GM21723 (cell line): ENCODE results near the gene KCTD17.

Experiments used
- ATAC-seq: cut with Tn5 transposase; IDR thresholded peaks from one replicate; pipeline ENCODE4 v1.9.1; 2021; ENCODE audit warnings: mild to moderate bottlenecking, moderate library complexity; ENCODE audit not compliant: unreplicated experiment

Gene KCTD17

DNA sequence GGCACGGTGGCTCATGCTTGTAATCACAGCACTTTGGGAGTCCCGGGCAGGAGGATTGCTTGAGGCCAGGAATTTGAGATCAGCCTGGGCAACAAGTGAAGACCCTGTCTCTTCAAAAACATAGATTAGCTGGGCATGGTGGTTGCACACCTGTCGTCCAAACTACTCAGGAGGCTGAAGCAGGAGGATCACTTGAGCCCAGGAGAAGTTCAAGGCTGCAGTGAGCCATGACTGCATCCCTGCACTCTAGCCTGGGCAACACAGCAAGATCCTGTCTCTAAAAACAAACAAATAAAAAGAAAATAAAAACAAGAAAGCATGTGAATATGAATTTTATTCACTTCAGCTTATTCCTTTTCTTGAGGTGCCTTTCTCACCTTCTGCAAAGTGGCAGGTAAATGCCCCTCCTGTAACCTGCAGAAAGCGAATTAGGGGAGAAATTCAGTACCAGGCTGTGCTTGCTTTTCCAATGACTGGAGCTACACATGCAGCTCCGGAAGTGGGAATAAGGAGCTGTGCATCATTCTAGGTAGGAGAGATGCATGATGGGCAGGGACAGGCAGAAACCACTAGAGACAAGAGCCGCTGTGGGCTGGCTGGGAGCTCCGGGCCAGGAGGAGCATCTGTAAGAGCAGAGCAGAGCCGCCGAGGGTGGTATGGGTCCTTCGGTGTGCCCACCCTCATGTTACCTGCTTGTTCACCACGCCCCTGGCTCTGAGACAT is 14.7 kb upstream of the KCTD17 start:
- ATAC-seq: no peak

DNA sequence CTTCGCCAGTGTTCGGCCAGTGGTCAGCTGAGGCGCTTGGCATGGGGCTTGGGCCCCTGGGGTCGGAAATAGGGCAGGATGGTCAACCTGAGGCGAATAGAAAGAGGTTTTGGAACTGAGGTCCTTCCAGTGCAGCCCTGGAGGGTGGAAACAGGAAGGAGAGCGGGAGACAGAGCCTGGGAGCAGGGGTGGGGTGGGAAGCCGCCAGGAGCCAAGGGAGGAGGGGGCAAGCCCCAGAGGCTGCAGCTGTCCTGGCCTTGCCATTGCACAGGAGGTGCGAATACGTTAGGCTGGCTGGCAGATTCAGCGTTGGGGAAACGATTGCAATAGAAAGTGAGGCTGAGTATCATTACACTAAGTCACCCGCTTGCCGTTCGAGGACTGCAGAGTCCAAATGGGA is 13.9 kb upstream of the KCTD17 start:
- no peak for ATAC-seq

DNA sequence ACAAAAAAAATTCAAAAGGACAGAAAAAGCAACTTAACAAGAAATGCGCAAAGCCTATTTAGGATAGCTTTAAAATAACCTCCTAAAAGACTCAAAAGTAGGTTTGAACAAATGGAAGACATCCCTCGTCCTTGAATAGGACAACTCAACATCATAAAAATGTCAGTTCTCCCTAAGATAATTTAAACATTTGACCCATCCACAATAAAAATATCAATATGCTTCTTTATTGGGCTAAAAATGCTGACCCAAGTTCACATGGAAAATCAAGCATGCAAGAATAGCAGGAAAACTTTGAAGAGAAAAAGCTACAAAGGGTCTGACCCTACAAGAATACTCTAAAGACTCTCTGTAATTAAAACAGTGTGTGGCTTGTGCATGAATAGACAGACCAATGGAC is 12.1 kb upstream of the KCTD17 start:
- no peak for ATAC-seq

DNA sequence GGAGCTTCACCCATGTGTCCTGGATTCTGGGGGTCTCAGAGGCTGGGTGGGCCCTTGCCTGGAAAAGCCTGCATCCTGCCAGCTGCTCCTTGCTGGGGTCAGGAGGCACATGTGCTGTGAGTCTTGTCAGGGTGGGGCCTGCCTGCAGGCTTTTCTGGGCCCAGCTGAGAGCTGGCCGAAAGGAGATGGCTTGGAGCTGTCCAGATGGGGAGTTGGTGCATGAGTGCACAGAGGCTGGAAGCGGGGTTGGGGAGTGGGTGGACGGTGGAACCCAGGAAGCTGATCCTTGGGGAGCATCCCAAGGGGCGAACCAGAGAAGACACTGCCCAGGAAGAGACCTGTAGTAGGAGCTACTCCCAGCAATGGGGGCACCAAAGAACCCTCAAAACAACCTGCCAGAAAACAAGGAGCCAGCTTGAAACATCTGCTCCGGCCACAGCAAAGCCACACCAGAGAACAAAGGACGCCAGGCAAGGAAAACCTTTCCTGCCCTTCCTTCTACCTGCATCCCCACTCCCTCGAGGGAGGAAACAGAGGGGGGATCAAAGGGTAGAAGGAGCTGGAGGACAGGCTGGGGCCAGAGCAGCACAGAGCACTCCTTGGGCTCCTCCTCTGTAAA is 8.2 kb upstream of the KCTD17 start:
- no peak for ATAC-seq

DNA sequence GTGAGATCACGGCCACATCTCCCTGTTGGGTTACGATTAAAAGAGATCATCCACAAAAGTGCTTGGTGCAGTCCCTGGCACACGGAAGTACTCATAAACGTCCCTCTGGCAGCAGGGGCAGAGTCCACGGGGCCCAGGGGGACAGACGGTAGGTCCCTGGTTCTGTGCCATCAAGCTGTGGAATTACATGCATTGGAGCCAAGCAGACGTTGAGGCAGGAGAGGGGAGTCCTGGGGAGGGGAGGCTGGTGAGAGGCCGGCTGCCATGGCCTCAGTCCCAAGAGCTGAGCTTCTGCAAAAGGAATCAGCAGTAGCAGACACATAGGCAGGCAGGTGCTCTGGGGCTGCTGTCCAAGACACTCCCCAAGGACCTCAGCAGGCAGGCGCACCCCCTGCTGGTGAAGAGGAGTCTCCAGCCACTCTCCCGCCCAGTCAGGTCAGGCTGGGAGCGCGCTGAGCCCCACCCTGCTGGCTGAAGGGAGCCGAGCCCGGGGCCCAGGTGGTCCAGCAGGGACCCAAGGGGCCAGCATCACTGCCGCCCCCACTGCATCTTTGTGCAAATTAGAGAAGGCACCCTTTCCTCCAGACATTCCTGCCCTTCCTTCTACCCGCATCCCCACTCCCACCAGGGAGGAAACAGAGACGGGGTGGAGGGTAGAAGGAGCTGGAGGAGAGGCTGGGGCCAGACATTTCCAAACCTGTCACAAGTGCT is 7.6 kb upstream of the KCTD17 start:
- ATAC-seq: no peak

DNA sequence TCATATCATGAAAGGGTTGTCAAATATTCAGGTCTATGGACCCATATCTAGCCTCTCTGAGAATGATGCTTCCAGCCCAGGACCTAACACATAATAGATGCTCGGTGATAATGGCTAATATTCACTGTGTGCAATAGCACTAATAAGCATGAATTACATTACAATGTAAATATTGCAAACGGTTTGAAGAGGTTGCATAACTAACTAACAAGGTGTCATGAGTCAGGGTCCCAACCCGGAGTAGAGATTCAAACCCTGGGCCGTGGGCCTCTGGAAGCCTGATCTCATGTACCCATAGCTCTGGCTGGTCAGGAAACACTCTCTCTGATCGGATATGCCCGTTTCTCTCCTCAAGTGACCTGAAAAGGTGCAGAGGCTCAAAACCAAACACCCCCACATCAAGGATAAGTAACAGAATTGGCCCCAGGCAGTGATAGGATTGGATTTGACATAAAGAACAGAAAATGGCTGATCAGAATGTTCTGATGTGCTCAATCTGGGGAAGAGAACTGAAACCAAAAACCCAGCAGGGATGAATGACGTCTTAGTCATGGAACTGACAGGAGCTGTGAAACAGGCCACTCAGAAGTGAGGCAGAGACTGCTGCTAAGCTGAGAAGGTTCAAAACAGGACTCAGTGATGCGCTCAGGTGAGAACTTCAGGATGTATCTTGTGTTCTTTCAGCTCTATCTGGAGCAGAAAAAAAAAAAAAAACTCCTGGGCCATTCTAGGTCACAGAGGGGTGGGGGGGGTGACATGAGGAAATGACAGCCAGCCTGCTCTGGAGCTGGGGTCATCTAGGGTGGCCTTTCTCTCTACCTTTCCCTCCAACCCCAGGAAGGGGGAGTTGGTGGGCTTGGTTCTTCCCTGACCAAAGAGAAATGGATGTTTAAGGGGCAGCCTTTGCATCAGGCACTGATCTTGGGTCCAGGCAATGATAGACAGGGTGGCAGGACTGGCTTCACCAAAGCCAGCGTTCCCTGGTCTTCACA is 6.6 kb upstream of the KCTD17 start:
- ATAC-seq: no peak

DNA sequence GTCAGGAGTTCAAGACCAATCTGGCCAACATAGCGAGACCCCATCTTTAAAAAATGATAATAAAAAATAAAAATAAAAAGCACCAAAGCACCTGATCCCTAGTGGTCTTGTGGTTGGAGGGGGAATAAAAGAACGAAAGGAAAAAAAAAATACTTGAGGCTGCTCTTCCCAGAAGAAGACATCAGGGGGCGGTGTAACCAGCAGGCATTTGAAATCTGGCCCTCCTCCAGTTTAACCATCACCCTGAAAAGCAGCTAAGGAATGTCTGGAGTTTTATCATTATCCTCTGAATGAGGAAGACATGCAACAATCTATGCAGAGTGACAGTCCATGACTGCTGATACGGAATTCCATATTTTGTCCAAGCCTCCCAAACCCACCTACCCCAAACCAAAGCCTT is 5.6 kb upstream of the KCTD17 start:
- ATAC-seq: no peak

DNA sequence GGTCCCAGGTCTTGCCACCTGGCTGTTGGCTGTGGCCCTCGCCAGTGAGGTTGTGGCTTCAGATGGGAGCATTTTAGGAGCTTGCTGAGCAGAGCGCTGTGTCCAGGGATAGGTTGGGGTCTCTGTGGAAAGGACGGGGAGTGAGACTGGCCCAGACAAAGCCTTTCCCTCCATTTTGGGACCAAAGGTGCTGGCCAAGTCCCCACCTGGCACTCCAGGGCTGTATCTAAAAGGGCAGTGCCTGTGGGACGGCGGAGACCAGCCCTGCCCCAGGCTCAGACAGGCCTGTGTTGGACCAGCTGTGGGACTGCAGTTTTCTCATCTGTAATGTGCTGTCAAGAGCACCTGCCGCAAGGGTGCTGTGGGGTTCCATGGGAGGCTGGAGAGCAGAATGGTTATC is 5.0 kb upstream of the KCTD17 start:
- ATAC-seq: no peak

DNA sequence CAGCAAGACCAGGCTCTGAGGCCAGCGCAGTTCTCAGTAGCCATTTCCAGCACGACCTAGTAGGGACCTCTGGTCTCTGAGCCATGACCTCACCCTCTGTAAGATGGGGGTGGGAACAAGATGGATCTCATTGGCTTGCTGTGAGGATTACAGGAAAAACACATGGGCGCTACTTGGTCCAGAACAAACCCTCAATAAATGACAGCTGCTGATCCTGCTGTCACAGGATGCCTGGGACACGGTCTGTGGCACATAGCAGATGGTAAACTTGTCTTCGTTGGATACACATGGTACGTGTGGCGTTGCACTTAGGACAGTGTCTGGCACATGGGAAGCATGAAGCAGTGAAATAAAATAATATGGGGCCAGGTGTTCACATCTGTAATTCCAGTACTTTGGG is 4.5 kb upstream of the KCTD17 start:
- no peak for ATAC-seq

DNA sequence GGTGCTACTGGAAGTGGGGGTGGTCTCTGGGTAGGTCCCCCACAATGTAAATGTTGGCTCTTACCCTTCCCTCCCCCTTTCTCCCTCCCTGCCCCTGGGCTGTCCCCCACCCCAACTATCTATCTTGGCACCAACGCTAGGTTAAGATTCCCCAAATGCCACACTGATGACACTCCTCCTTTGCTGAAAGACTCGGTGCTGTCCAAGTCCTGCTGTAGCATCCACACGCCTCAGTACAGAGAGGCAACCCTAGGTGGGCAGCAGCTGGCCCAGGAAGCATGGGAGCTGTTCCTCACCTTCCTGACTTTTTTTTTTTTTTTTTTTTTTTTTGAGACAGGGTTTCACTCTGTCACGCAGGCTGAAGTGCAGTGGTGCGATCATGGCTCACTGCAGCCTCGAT is 3.4 kb upstream of the KCTD17 start:
- no peak for ATAC-seq

DNA sequence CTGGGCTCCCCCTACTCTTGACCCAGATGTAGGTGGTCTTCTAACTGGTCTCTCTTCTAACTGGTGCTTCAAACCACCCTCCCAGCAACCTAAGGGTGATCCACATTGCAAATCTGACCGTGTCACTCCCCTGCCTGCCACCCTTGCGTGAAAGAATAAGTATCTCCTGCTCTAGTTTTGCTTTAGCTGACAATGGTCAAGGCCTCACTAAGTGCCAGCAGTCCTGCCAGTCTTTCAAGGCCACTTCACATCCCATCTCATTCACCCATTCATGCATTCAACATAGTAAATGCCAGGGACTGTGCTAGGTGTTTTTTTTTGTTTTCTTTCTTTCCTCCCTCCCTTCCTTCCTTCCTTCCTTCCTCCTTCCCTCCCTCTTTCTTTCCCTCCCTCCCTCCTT is 2.3 kb upstream of the KCTD17 start:
- ATAC-seq: no peak

DNA sequence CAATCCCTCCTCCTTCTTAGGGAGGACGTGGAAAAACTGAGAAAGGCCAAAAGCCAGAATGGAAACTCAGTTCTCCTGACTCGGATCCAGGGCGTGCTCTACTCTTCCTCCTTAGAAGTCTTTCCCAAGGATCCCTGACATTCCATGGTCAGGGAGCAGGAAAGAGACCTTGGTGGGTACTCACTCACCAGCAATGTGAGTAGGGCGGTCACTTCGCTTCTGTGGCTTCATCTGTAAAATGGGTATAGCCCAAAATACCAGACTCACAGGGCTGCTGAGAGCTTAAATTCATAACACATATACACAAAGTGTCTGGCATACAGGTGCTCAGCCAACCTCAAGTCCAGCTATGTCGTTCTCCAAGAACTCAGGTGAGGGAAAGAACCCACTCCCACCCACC is 629 bp upstream of the KCTD17 start:
- ATAC-seq: no peak

DNA sequence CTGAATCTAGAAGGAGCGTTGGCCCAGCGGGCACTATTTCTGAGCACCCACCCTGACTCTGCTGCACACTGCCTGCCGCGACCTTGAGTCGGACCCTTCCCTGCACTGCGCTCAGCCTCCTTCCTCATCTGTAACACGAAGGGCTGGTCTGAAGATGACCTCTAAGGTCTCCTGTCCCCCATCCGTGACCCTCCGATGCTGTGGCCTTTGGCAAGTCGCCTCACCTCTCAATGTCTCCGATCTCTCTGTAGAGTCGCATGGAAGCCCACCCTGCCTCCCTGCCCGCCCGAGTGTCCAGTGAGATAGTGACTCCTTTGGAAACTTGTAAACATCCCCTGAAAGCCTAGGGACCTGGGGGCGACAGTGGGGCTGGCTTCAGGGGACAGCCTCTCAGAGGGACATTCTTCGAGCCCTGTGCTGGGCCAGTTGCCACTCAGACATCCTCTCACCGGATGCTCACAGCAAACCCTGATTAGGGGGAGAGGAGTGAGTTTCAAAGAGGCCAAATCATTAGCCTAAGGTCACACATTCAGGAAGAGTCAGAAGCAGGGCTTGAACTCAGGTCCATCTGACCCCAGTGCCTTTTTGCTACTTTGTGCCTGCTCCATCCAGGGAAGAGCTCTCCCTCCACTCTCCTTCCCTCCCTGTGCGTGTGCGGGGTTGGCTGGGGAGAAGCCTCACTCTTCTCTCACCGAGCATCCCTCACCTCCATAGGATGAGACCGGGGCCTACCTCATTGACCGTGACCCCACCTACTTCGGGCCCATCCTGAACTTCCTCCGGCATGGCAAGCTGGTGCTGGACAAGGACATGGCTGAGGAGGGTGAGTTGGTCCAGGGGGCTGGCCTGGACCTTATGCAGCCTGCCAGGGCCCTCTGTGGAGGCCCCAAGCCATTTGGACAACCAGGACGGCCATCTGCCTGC is 1.1 kb downstream of the KCTD17 start:
- no peak for ATAC-seq

DNA sequence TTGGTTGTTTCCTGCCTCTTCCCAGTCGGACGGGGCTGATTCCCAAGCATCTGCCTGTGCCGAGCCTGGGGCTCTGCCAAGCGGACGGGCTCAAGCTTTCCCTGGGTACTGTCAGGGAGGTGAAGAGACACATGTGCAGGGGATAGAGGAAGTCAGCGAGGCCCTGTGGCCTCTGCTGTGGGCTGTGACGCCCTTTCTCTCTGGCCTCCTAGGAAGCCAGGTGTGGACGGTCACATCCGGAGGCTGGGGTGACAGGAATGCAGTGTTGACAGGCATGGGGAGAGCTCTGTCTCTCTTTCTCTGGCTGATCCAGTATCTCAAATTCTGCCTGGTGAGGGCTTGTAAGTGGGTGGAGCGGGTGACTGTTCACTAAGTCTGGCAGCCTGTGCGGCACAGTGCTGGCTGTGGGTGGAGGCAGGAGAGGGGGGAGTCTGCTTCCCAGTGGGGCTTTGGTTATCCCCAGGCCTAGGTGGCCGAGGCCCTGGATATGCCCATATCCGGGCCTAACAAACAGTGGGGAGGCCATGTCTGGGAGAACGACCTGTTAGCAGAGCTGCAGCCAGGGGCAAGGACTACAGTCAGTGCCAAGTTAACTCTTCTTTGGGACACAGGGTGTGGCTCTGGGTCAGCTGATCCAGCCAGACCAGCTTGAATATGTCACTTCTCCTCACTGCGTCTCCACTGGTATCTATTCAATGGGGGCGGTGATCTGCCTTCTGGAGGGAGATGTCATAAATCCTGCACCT is 1.9 kb downstream of the KCTD17 start:
- ATAC-seq: no peak

DNA sequence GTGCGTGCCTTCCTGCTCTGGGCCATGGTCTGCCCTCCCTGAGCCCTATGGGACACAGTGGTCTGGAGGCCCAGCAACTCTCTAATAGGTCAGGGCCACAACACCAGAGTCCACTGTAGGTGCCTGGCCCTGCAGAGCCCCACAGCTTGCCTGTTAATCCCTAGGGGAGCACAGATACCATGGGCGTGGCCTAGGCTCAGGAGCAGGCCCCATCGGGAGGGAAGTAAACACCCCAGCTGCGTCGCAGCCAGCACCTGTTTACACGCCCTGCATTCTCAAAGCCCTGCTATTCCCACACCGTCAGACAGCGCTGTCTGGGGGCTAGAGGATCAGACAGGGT is 2.5 kb downstream of the KCTD17 start:
- ATAC-seq: no peak

DNA sequence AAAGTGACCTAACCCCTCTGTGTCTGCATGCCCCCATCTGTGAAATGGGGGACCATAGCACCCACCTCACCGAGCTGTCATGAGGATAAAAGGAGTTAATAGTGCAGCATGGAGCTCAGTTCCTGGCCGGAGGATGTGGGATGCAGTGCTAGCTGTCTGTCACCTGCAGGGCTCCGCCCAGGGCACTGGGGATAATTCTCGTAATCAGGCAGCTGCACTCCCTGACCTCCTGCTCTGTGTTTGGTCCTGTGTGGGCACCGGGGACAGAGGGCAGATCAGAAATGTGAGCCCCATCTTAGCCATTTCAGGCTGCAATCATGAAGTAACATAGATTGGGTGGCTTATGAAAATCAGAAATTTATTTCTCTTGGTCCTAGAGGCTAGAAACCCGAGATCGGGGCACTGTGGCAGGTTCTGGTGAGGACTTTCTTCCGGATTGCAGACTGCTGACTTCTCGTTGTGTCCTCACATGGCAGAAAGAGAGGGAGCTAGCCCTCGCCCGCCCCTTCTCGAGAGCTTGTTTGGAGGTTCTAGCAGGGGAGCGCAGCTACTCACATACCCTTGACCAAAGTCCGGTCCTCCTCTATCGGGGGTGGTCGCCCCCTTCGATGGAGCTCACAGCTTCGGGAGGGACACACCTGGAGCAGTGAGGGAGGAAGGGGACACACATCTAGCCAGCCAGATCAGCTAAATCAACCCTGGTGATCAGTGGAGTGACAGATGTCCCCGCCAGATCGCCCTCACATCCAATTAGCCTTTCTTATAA is 3.2 kb downstream of the KCTD17 start:
- ATAC-seq: no peak

DNA sequence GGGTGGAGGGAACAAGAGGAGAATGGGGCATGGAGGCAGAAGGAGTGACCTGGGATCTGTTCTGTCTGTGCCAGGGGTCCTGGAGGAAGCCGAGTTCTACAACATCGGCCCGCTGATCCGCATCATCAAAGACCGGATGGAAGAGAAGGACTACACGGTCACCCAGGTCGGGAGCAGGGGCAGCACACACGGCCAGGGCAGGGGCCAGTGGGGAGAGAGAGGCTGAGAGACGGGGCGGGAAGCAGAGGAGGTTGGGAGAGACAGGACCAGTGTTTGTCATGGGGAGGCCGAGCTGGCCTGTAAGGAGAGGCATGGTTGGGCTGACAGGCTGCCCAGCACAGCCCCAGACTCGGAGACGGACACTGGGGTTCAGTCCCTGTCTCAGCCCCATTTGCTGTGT is 4.7 kb downstream of the KCTD17 start:
- no peak for ATAC-seq

DNA sequence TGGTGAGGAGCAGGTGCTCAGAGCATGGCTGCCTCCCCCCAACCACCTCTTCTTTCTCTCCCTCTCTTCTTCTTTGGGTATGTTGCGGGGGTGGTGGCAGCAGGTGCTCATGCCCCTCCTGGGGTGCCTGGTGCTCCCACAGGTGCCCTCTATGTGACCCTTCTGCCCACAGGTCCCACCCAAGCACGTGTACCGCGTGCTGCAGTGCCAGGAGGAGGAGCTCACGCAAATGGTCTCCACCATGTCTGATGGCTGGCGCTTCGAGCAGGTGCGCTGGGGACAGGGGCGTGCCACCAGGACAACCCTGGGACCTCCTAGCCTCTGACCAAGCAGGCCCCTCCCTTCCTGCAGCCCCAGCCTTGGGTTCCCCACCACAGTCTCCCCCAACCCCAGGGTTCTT is 5.7 kb downstream of the KCTD17 start:
- ATAC-seq: no peak
